ENCODE data around the gene NR2F1-AS1. TPM values are rescaled to one million over a fixed set of nuclear protein-coding genes. Genes with fewer than 3 reads are reported as not detected.
"Not testable (repeated sequence)": the region's sequence is repeated elsewhere in the genome, so short reads cannot be mapped to it uniquely, and the experiment has no call there.

NR2F1-AS1 gene
- total RNA-seq, 1 experiment from 2014 or later: not detected

GRCh38 chr5:93545872-93546271 lies 35.1 kb downstream of the NR2F1-AS1 start:
- Mint-ChIP-seq H3K27ac (ENCODE audit: unreplicated experiment) (no peak overlapping the region), H3K4me1 (ENCODE audit: low read depth, unreplicated experiment) (no peaks in the 10 kb centered on the region), H3K4me3 (ENCODE audit: unreplicated experiment) (no peak overlapping the region), H3K9me3 (ENCODE audit: unreplicated experiment) (no peaks in the 10 kb centered on the region), H3K36me3 (ENCODE audit: insufficient read depth, unreplicated experiment) (no peaks in the 10 kb centered on the region), H3K27me3 (ENCODE audit: insufficient read depth, unreplicated experiment) (peaks cover 3% of the 10 kb centered on the region)
- no peaks in the 10 kb centered on the region for H3K4me1 ChIP-seq
- no peaks in the 10 kb centered on the region for H3K9me3 ChIP-seq
- H3K36me3 ChIP-seq (ENCODE audit: control insufficient read depth, insufficient read depth, low read length): no peaks in the 10 kb centered on the region
- intact Hi-C loops (cut with micrococcal nuclease; ENCODE audit: unreplicated experiment): no loop called here
- H3K27me3 ChIP-seq (replicated peaks; ENCODE audit: control insufficient read depth, insufficient read depth, low read length): no peaks in the 10 kb centered on the region
- H3K4me3 ChIP-seq (ENCODE audit: low read depth, low read length): no peak overlapping the region
- ChIA-PET CTCF (no interaction called here), POLR2A (no interaction called here)
- no peak for TF ChIP-seq CTCF (IDR thresholded peaks at IDR 0.05; ENCODE audit: insufficient read depth in 1 of 2, low read depth in 1 of 2, low read length in 1 of 2, severe bottlenecking in 1 of 2, unreplicated experiment in 1 of 2)
- no TSS peak for BruUV-seq (replicated peaks)
- DNase-seq: no peak

GRCh38 chr5:93532370-93532769 lies 48.6 kb downstream of the NR2F1-AS1 start:
- intact Hi-C loops (cut with micrococcal nuclease; ENCODE audit: unreplicated experiment): no loop called here
- Mint-ChIP-seq H3K36me3 (ENCODE audit: insufficient read depth, unreplicated experiment) (no peaks in the 10 kb centered on the region), H3K4me3 (ENCODE audit: unreplicated experiment) (no peak overlapping the region), H3K27me3 (ENCODE audit: insufficient read depth, unreplicated experiment) (no peaks in the 10 kb centered on the region), H3K4me1 (ENCODE audit: low read depth, unreplicated experiment) (no peaks in the 10 kb centered on the region), H3K27ac (ENCODE audit: unreplicated experiment) (no peak overlapping the region), H3K9me3 (ENCODE audit: unreplicated experiment) (no peaks in the 10 kb centered on the region)
- H3K36me3 ChIP-seq (ENCODE audit: control insufficient read depth, insufficient read depth, low read length): no peaks in the 10 kb centered on the region
- DNase-seq: no peak
- peaks cover 6% of the 10 kb centered on the region; the same call in 1 of the 2 replicates for H3K9me3 ChIP-seq
- POLR2A ChIA-PET: no interaction called here
- no peaks in the 10 kb centered on the region for H3K4me1 ChIP-seq
- CTCF ChIA-PET: no interaction called here
- H3K4me3 ChIP-seq (ENCODE audit: low read depth, low read length): no peak overlapping the region
- BruUV-seq (replicated peaks): no TSS peak
- TF ChIP-seq CTCF (IDR thresholded peaks at IDR 0.05; ENCODE audit: insufficient read depth in 1 of 2, low read depth in 1 of 2, low read length in 1 of 2, severe bottlenecking in 1 of 2, unreplicated experiment in 1 of 2): no peak
- no peaks in the 10 kb centered on the region for H3K27me3 ChIP-seq (replicated peaks; ENCODE audit: control insufficient read depth, insufficient read depth, low read length)

DNA sequence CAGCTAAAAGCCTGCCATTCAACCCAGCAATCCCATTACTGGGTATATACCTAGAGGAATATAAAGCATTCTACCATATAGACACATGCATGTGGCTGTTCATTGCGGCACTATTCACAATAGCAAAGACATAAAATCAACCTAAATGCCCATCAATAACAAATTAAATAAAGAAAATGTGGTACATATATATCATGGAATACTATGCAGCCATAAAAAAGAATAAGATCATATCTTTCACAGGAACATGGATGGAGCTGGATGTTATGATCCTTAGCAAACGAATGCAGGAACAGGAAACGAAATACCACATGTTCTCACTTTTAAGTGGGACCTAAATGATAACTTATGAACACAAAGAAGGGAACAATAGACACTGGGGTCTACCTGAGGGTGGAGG lies 59.2 kb downstream of the NR2F1-AS1 start:
- BruUV-seq (replicated peaks); H3K27ac Mint-ChIP-seq (ENCODE audit: unreplicated experiment); POLR2A ChIA-PET: not testable (repeated sequence)

DNA sequence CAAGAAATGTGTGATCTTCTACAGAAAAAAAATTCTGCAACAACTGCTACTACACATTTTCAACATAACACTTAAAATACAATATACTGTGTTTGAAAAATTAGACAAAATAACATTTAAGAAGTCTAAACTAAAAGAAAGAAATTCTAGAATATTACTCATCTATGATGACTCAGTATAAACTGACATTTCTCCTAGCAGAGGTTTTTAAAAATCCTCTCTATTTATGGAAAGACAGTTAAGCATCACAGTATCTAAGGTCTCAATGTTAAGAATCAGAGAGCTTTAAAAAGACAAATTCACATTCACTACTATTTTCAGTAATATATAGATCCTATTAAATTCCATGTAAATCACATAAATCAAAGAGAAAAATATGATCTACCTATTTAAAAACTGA lies 61.3 kb downstream of the NR2F1-AS1 start:
- H3K27me3 Mint-ChIP-seq (ENCODE audit: insufficient read depth, unreplicated experiment): no peaks in the 10 kb centered on the region
- H3K4me1 ChIP-seq: no peaks in the 10 kb centered on the region
- CTCF ChIA-PET: no interaction called here
- H3K27me3 ChIP-seq (replicated peaks; ENCODE audit: control insufficient read depth, insufficient read depth, low read length): no peaks in the 10 kb centered on the region
- no peaks in the 10 kb centered on the region for H3K9me3 Mint-ChIP-seq (ENCODE audit: unreplicated experiment)
- no peak for DNase-seq
- no peaks in the 10 kb centered on the region for H3K9me3 ChIP-seq
- intact Hi-C loops (cut with micrococcal nuclease; ENCODE audit: unreplicated experiment): no loop called here
- no TSS peak for BruUV-seq (replicated peaks)
- no peak overlapping the region for H3K4me3 Mint-ChIP-seq (ENCODE audit: unreplicated experiment)
- no peak for TF ChIP-seq CTCF (IDR thresholded peaks at IDR 0.05; ENCODE audit: insufficient read depth in 1 of 2, low read depth in 1 of 2, low read length in 1 of 2, severe bottlenecking in 1 of 2, unreplicated experiment in 1 of 2)
- H3K36me3 Mint-ChIP-seq (ENCODE audit: insufficient read depth, unreplicated experiment): no peaks in the 10 kb centered on the region
- no peak overlapping the region for H3K27ac Mint-ChIP-seq (ENCODE audit: unreplicated experiment)
- H3K4me1 Mint-ChIP-seq (ENCODE audit: low read depth, unreplicated experiment): no peaks in the 10 kb centered on the region
- POLR2A ChIA-PET: no interaction called here
- no peaks in the 10 kb centered on the region for H3K36me3 ChIP-seq (ENCODE audit: control insufficient read depth, insufficient read depth, low read length)
- H3K4me3 ChIP-seq (ENCODE audit: low read depth, low read length): no peak overlapping the region

More for the DNA sequence above, 59.2 kb downstream of the NR2F1-AS1 start:
- H3K4me1 Mint-ChIP-seq (ENCODE audit: low read depth, unreplicated experiment); H3K4me1 ChIP-seq; H3K4me3 ChIP-seq (ENCODE audit: low read depth, low read length); H3K36me3 Mint-ChIP-seq (ENCODE audit: insufficient read depth, unreplicated experiment); DNase-seq; H3K4me3 Mint-ChIP-seq (ENCODE audit: unreplicated experiment); H3K9me3 ChIP-seq; H3K36me3 ChIP-seq (ENCODE audit: control insufficient read depth, insufficient read depth, low read length); CTCF ChIA-PET; H3K27me3 Mint-ChIP-seq (ENCODE audit: insufficient read depth, unreplicated experiment); H3K27me3 ChIP-seq (replicated peaks; ENCODE audit: control insufficient read depth, insufficient read depth, low read length); intact Hi-C loops (cut with micrococcal nuclease; ENCODE audit: unreplicated experiment): not testable (repeated sequence)
- peaks cover 11% of the 10 kb centered on the region for H3K9me3 Mint-ChIP-seq (ENCODE audit: unreplicated experiment)

Measured in Caco-2 (cell line).